Peyer's patch (tissue), 4 donors: ENCODE results near the gene VPS4B. TPM values are rescaled to one million over a fixed set of nuclear protein-coding genes. Genes with fewer than 3 reads are reported as not detected.

Experiments used
- DNase-seq, 3 donors: peaks; one replicate each; pipeline ENCODE4 v3.0.0-alpha.2; 2017 to 2019
- H3K27ac ChIP-seq, 4 donors: fragments of 200-600 bp; sonication (generic); one replicate each; pipeline ENCODE4 v1.5.1; 2016 to 2019
- H3K27me3 ChIP-seq, 2 donors: fragments of 200-600 bp; sonication (generic); one replicate each; pipeline ENCODE4 v1.5.1; 2019
- H3K36me3 ChIP-seq, 3 donors: fragments of 200-600 bp; sonication (generic); one replicate each; pipeline ENCODE4 v1.5.1; 2016 to 2019
- H3K4me1 ChIP-seq, 4 donors: fragments of 200-600 bp; sonication (generic); one replicate each; pipeline ENCODE4 v1.5.1; 2016 to 2019
- H3K4me3 ChIP-seq, 4 donors: fragments of 200-600 bp; sonication (generic); 1 replicate in 3 of 4; 2 replicates in 1 of 4; pipeline ENCODE4 v1.5.1; 2016 to 2019; ENCODE audit warnings: mild to moderate bottlenecking in 1 of 4
- H3K9me3 ChIP-seq, 4 donors: fragments of 200-600 bp; sonication (generic); one replicate each; pipeline ENCODE4 v1.5.1; 2016 to 2019; ENCODE audit warnings: mild to moderate bottlenecking in 1 of 4
- CTCF ChIP-seq, 6 experiments: fragments of 450-650 bp in 4 of 6; fragments of 200-600 bp in 2 of 6; sonication (generic) in 1 of 6; IDR thresholded peaks; one replicate each; pipeline ENCODE4 v1.5.1; 2017 to 2019; ENCODE audit warnings: antibody characterized with exemption in 6 of 6, mild to moderate bottlenecking in 3 of 6, moderate library complexity in 1 of 6
- POLR2A ChIP-seq, 2 donors: fragments of 450-650 bp; IDR thresholded peaks; one replicate each; pipeline ENCODE4 v1.5.1; 2017; ENCODE audit warnings: antibody characterized with exemption in 2 of 2, mild to moderate bottlenecking in 2 of 2, moderate library complexity in 2 of 2
- total RNA-seq, 4 donors: library from RNA; depleted of rRNA; stranded (reverse); fragments of >200 nt; gene quantifications; one replicate each; pipeline ENCODE4 v1.1.0, GENCODE V29; 2016

The VPS4B gene
- total RNA-seq, 4 donors from 2014 or later, result 34.7 to 68.7 (median 47.0) TPM

GRCh38 chr18:63397349-63397748 is 24.9 kb downstream of the VPS4B start:
- no peaks in the 10 kb centered on the region for H3K9me3 ChIP-seq
- H3K27ac ChIP-seq, result no peak overlapping the region
- H3K4me3 ChIP-seq, result no peak overlapping the region
- peaks cover 0 to 100% (median 3%) of the 10 kb centered on the region in 3 donors for H3K36me3 ChIP-seq
- no peaks in the 10 kb centered on the region for H3K4me1 ChIP-seq
- TF ChIP-seq POLR2A (IDR thresholded peaks at IDR 0.05), result no peak
- no peak for TF ChIP-seq CTCF (IDR thresholded peaks at IDR 0.05)
- no peak for DNase-seq
- no peaks in the 10 kb centered on the region for H3K27me3 ChIP-seq

- H3K27me3 ChIP-seq, result no peaks in the 10 kb centered on the region
- H3K36me3 ChIP-seq, result peaks cover 0 to 100% (median 3%) of the 10 kb centered on the region in 3 donors
These were observed 26.8 kb downstream of the VPS4B start for GRCh38 chr18:63395503-63395902.

GRCh38 chr18:63394954-63395353 is 27.3 kb downstream of the VPS4B start:
- no peaks in the 10 kb centered on the region for H3K27me3 ChIP-seq
- no peak for TF ChIP-seq POLR2A (IDR thresholded peaks at IDR 0.05)
- TF ChIP-seq CTCF (IDR thresholded peaks at IDR 0.05), result no peak
- no peak overlapping the region for H3K4me3 ChIP-seq
- DNase-seq, result no peak
- no peaks in the 10 kb centered on the region for H3K9me3 ChIP-seq
- no peaks in the 10 kb centered on the region for H3K4me1 ChIP-seq
- H3K27ac ChIP-seq, result no peak overlapping the region
- peaks cover 0 to 100% (median 4%) of the 10 kb centered on the region in 3 donors for H3K36me3 ChIP-seq

More at GRCh38 chr18:63395503-63395902, 26.8 kb downstream of the VPS4B start:
- Histone ChIP-seq H3K4me1 (no peaks in the 10 kb centered on the region), H3K9me3 (no peaks in the 10 kb centered on the region), H3K27ac (no peak overlapping the region), H3K4me3 (no peak overlapping the region)
- TF ChIP-seq CTCF (IDR thresholded peaks at IDR 0.05) (no peak), POLR2A (IDR thresholded peaks at IDR 0.05) (no peak)
- DNase-seq, result no peak

- Histone ChIP-seq H3K27ac (no peak overlapping the region), H3K36me3 (peaks cover 0 to 36% (median 2%) of the 10 kb centered on the region in 3 donors), H3K27me3 (no peaks in the 10 kb centered on the region), H3K4me3 (no peak overlapping the region), H3K4me1 (no peaks in the 10 kb centered on the region), H3K9me3 (no peaks in the 10 kb centered on the region)
- DNase-seq, result no peak
- no peak for TF ChIP-seq CTCF (IDR thresholded peaks at IDR 0.05)
- TF ChIP-seq POLR2A (IDR thresholded peaks at IDR 0.05), result no peak
These were observed 34.4 kb downstream of the VPS4B start for GRCh38 chr18:63387861-63388260.

GRCh38 chr18:63382843-63383242 is 39.4 kb downstream of the VPS4B start:
- TF ChIP-seq CTCF (IDR thresholded peaks at IDR 0.05), result no peak
- no peak for TF ChIP-seq POLR2A (IDR thresholded peaks at IDR 0.05)
- Histone ChIP-seq H3K27me3 (no peaks in the 10 kb centered on the region), H3K4me3 (no peak overlapping the region), H3K9me3 (no peaks in the 10 kb centered on the region), H3K4me1 (no peaks in the 10 kb centered on the region), H3K27ac (no peak overlapping the region), H3K36me3 (no peaks in the 10 kb centered on the region)
- no peak for DNase-seq

GRCh38 chr18:63379639-63379962 is 42.7 kb downstream of the VPS4B start:
- Histone ChIP-seq H3K4me1 (no peaks in the 10 kb centered on the region), H3K36me3 (no peaks in the 10 kb centered on the region), H3K4me3 (no peak overlapping the region), H3K27ac (no peak overlapping the region), H3K9me3 (no peaks in the 10 kb centered on the region), H3K27me3 (no peaks in the 10 kb centered on the region)
- TF ChIP-seq CTCF (IDR thresholded peaks at IDR 0.05) (no peak), POLR2A (IDR thresholded peaks at IDR 0.05) (no peak)
- no peak for DNase-seq
